OCI-LY7 (cell line): Measurements from ENCODE around the gene DLG3.

Source experiments
- CTCF ChIP-seq: fragments of 200-600 bp; sonication (generic); conservative IDR thresholded peaks from 2 replicates; pipeline ENCODE4 v1.5.1; 2014; ENCODE audit warnings: mild to moderate bottlenecking, antibody characterized with exemption, low read length, moderate library complexity, mixed read lengths
- EZH2phosphoT487 ChIP-seq: fragments of 200-600 bp; sonication (generic); IDR thresholded peaks from 2 replicates; pipeline ENCODE4 v1.6.1; 2018; ENCODE audit warnings: low read depth, borderline replicate concordance, mild to moderate bottlenecking, mixed run types, antibody characterized with exemption, low read length, moderate library complexity, mixed read lengths

DNA sequence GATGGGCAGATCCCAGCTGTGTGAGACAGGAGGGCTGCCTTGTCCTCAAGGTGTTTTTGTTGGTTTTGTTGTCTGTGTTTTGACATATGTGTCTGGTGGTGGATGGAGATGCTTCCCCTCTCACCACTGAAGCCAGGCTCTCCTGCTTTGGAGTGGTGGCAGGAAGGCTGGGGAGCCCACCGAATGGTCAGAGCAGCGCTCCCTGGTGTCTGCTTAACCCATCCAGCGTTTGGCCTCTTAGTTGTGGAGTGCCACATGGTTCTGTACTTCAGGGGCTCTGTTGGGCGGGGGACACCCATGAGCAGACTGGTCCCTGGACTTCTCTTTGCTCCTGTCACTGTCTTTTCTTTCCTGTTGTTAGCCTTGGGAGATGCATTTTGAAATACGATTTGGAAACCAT is 51.9 kb downstream of the DLG3 start:
- TF ChIP-seq CTCF (no peak), EZH2phosphoT487 (no peak)
